Sciatic nerve (tissue), 2 donors: Measurements from ENCODE around the gene CRADD. TPM values are rescaled to one million over a fixed set of nuclear protein-coding genes. Genes with fewer than 3 reads are reported as not detected.
A peak's percentile ranks its signal among the peaks of the same experiment; 100 is the strongest.
"Not testable (repeated sequence)": the region's sequence is repeated elsewhere in the genome, so short reads cannot be mapped to it uniquely, and the experiment has no call there.

ENCODE experiments used
- ATAC-seq: fragments of 200-7000 bp; cut with Tn5 transposase; one replicate; pipeline ENCODE4 v1.9.1; 2020; ENCODE audit warnings: mild to moderate bottlenecking, moderate library complexity
- DNase-seq: peaks from one replicate; pipeline ENCODE4 v3.0.0-alpha.2; 2020; ENCODE audit warnings: low spot score
- intact Hi-C: fragments of 100-400 bp; cut with DNase I; formaldehyde crosslinking; loops from one replicate; pipeline ENCODE4 v1.14.2; 2022
- total RNA-seq: library from RNA; stranded (reverse); fragmentation: NEBNext Ultra II Directional; extraction: Animal tissue kit (Norgen Biotek cat#: 25700); gene quantifications from one replicate; pipeline ENCODE4 v1.2.1, GENCODE V29; 2021
- donor health status: DM: no; HTN: no; CAD: no.
- donor health status: DM: no; HTN: no; CAD: no.

Gene CRADD
- total RNA-seq, 1 donor from 2014 or later: 20.6 TPM

DNA sequence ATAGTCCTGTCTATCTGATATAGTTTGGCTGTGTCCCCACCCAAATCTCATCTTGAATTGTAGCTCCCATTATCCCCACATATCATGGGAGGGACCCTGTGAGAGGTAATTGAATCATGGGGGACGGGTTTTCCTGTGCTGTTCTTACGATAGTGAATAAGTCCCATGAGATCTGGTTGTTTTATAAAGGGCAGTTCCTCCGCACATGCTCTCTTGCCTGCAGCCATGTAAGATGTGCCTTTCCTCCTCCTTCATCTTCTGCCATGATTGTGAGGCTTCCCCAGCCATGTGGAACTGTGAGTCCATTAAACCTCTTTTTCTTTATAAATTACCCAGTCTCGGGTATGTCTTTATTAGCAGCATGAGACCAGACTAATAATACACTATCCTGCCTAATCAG, 251.9 kb downstream of the CRADD start:
- intact Hi-C loops, ATAC-seq, DNase-seq: not testable (repeated sequence)

DNA sequence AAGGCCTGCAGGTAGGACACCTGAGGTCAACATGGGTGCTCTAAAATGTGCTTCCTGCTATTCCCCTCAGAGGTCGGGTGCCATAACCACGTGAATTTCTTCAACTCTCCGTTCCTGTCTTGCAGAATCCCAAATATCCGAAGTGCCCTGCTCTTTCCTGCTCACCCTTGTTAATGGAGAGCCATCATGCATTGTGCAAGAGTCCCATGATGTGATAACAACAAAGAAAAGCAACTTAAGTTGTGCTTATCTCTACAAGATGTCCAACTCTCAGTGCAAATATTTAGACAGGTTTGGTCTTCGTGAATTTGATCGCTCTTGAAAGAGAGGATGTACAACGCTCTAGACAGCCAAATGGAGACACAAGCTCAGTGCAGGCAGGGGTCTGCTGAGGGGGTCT, 260.6 kb downstream of the CRADD start:
- ATAC-seq: no peak

DNA sequence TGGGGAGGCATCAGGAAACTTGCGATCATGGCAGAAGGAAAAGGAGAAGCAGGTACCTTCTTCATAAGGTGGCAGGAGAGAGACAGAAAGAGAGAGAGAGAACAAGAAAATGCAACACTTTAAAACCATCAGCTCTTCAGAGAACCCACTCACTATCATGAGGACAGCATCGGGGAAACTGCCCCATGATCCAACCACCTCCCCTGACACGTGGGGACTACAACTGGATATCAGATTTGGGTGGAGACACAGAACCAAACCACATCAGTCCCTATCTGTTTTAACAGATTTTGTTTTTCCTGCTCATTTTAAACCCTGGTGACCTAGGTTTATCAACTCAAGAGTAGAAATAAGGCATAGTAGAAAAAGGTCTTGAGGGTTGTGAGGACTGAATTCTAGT, 261.1 kb downstream of the CRADD start:
- no peak for DNase-seq
- intact Hi-C loops: no loop called here
- ATAC-seq: no peak

More for the DNA sequence above, 260.6 kb downstream of the CRADD start:
- DNase-seq: no peak
- intact Hi-C loops: no loop called here

DNA sequence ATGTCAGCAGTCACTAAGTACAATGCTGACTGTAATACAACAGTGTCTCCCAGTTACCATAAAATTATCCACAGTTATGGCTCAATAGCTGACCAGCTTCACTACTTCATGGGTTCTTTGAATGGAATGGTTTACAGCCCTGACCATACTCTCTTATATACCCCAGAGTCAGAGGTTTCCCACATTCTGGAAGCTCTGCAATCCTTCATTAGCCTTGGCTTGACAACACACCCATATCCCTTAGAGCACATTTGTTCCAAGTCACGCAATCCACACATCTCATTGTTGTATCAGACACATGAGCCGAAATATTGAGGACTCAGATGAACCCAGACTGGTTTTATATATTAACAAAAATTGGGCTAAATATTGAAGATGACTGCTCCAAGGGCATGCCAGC, 261.8 kb downstream of the CRADD start:
- DNase-seq (no peak), ATAC-seq (no peak)
- intact Hi-C loops: no loop called here

DNA sequence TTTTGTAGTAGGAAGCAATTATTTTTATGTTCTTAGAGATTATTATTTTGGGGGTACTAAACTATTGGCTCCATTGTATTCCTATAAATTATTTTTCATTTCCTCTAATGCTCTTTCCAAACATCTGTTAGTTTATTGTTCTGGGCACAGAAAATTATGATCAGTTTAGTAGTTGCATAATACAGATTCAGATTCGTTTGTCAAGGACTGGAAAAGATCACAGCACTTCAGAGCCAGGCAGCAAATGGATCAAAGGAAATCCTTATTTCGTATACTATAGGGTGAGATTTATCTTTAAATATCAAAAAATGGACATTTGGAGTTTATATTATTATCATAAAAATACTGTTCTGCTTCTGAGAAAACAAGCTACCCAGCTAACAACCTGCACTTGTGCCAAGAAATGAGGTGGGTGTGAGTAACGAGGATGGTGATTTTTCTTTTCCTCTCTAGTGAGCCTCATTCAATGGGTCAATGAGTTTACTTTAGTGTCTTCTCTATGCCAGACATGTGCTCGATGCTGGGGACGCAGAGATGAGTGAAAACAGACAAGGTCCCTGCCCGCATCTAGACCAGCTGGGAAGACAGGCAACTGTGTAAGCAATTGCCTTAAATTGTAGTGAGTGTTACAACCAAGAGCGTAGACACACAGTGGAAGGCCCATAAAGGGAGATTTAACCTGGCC, 262.6 kb downstream of the CRADD start:
- DNase-seq (no peak), ATAC-seq (peak; percentile 45)
- intact Hi-C loops: no loop called here

DNA sequence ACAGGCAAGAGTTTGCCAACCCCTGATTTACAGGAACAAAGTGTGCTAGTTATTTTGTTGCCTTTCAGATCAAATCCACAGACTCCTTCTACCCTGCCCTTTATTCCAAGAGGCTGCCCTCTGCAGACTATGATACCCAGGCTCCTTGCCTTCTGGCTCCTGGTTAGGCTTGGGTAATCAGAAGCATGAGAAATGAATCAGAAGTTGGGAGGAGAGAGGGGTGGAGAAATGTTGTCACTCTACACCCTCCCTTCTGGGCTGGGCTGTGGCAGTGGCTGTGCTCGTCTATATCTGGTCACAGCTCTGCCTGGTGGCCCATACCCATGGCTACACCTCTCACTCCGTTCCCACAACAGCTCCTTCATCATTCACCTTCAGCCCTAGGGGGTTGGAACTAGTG, 266.6 kb downstream of the CRADD start:
- ATAC-seq (peak; percentile 80), DNase-seq (no peak)
- intact Hi-C loops: loop anchor here (2.0 kb wide), 1 partner anchor 75 kb away; no protein-coding TSS in a partner anchor

DNA sequence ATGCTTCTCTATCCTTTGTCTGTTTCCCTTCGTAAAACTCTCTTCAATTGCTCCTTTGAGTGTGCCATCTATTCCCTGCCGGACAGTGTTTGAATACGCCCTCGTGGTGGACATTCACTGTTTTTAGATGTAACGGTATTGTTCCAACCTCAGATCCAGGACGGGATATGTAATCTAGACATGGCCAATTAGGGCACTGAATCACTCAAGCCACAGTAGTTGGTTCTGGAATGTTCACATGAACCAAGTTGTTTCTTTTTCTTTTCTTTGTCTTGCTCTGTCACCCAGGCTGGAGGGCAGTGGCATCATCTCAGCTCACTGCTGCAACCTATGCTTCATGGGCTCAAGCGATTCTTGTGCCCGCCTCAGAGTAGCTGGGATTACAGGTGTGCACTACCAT, 267.0 kb downstream of the CRADD start:
- ATAC-seq (no peak), DNase-seq (no peak)
- intact Hi-C loops: no loop called here

Other genes starting within 250 kb of the CRADD start
- gene UBE2N, start 235.4 kb upstream of the CRADD start, total RNA-seq: 58.4 TPM
- 41.4 TPM for gene MRPL42, start 209.9 kb upstream of the CRADD start, total RNA-seq
- 18.5 TPM for gene SOCS2, start 104.7 kb upstream of the CRADD start, total RNA-seq